ENCODE measurements around the gene C1QTNF5. TPM values are rescaled to one million over a fixed set of nuclear protein-coding genes. Genes with fewer than 3 reads are reported as not detected.

C1QTNF5 gene
- total RNA-seq, 1 donor from 2014 or later = 47.6 TPM

GRCh38 chr11:119332111-119332765, 8.4 kb downstream of the C1QTNF5 start:
- H3K4me3 ChIP-seq = no peak overlapping the region
- H3K27me3 ChIP-seq = peaks cover 3% of the 10 kb centered on the region
- intact Hi-C loops (cut with DNase I) = no loop called here
- no peak for TF ChIP-seq CTCF (IDR thresholded peaks at IDR 0.05)
- no peak overlapping the region for H3K27ac ChIP-seq
- ATAC-seq (no peak), DNase-seq (no peak)
- peaks cover 8% of the 10 kb centered on the region for H3K36me3 ChIP-seq
- H3K4me1 ChIP-seq = peaks cover 11% of the 10 kb centered on the region
- H3K9me3 ChIP-seq = no peaks in the 10 kb centered on the region

- peaks cover 3% of the 10 kb centered on the region for H3K27me3 ChIP-seq
- H3K4me3 ChIP-seq = no peak overlapping the region
- peaks cover 6% of the 10 kb centered on the region for H3K4me1 ChIP-seq
- no peaks in the 10 kb centered on the region for H3K36me3 ChIP-seq
- no peaks in the 10 kb centered on the region for H3K9me3 ChIP-seq
- TF ChIP-seq CTCF (IDR thresholded peaks at IDR 0.05) = no peak
- no peak overlapping the region for H3K27ac ChIP-seq
- no peak for DNase-seq
- ATAC-seq = no peak
- intact Hi-C loops (cut with DNase I) = no loop called here
These were observed 10.4 kb downstream of the C1QTNF5 start for GRCh38 chr11:119330237-119330636.

GRCh38 chr11:119329320-119329719, 11.4 kb downstream of the C1QTNF5 start:
- no peak for DNase-seq
- H3K9me3 ChIP-seq = no peaks in the 10 kb centered on the region
- intact Hi-C loops (cut with DNase I) = no loop called here

GRCh38 chr11:119324189-119324588, 16.5 kb downstream of the C1QTNF5 start:
- Histone ChIP-seq H3K36me3 (no peaks in the 10 kb centered on the region), H3K27ac (no peak overlapping the region), H3K4me3 (no peak overlapping the region), H3K4me1 (peaks cover 15% of the 10 kb centered on the region), H3K27me3 (peaks cover 9% of the 10 kb centered on the region), H3K9me3 (no peaks in the 10 kb centered on the region)
- TF ChIP-seq CTCF (IDR thresholded peaks at IDR 0.05) = no peak
- ATAC-seq = no peak
- intact Hi-C loops (cut with DNase I) = no loop called here
- DNase-seq = no peak

More at GRCh38 chr11:119329320-119329719, 11.4 kb downstream of the C1QTNF5 start:
- Histone ChIP-seq H3K4me1 (no peaks in the 10 kb centered on the region), H3K4me3 (no peak overlapping the region), H3K36me3 (no peaks in the 10 kb centered on the region), H3K27ac (no peak overlapping the region), H3K27me3 (peaks cover 3% of the 10 kb centered on the region)
- ATAC-seq = no peak
- no peak for TF ChIP-seq CTCF (IDR thresholded peaks at IDR 0.05)

- peak; percentile 81 for TF ChIP-seq CTCF (IDR thresholded peaks at IDR 0.05)
- Histone ChIP-seq H3K4me1 (peaks cover 18% of the 10 kb centered on the region), H3K9me3 (no peaks in the 10 kb centered on the region), H3K27ac (no peak overlapping the region), H3K27me3 (peaks cover 9% of the 10 kb centered on the region), H3K4me3 (no peak overlapping the region), H3K36me3 (no peaks in the 10 kb centered on the region)
- intact Hi-C loops (cut with DNase I) = no loop called here
- peak; percentile 47 for ATAC-seq
- DNase-seq = no peak
These were observed 17.1 kb downstream of the C1QTNF5 start for GRCh38 chr11:119323532-119324033.

All from upper lobe of right lung (tissue), 1 donor.